Measurements from ENCODE around the gene MUSK. TPM values are rescaled to one million over a fixed set of nuclear protein-coding genes. Genes with fewer than 3 reads are reported as not detected.

The MUSK gene
- total and polyA plus RNA-seq, 2 of the 4 experiments (the other 2 are of a cell fraction) = 0.07 to 0.18 TPM

DNA sequence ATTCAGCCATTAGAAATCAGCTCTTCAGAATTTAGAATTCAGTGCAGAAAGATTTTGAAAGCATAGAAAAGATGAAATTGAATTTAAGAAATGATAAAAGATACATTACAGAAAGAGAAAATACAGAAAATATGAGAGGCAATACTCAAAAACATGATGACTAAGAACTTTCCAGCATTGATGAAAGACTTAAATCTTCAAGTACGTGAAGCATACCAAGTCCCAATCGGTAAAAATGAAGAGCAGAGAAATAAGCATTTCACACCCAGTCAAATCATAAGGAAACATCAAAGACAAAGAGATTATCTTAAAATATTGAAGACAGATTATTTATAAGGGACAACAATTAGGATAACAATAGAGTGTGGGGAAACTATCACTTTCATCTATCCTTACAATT, 35.1 kb downstream of the MUSK start:
- no CpG with 5 or more reads among the region's 2 CpGs for WGBS, 2 experiments (ENCODE audit: extremely low coverage in 2 of 2, insufficient read length in 1 of 2)
- CTCF ChIA-PET = no interaction called here
- no peaks in the 10 kb centered on the region for H4K20me1 ChIP-seq (ENCODE audit: insufficient read depth, low read length)

More for the DNA sequence above, 35.1 kb downstream of the MUSK start:
- no peaks in the 10 kb centered on the region for H3K36me3 ChIP-seq (ENCODE audit: control insufficient read depth, insufficient read depth, low read length)
- no peak overlapping the region for H2BK120ac ChIP-seq (ENCODE audit: low read depth, low read length)
- no peak overlapping the region for H2AFZ ChIP-seq (replicated peaks; ENCODE audit: low read length, poor library complexity)
- no peak overlapping the region for H3K23ac ChIP-seq (ENCODE audit: low read depth, low read length)
- no peak overlapping the region for H3K56ac ChIP-seq (ENCODE audit: extremely low read depth, insufficient read depth, low read length)
- POLR2A ChIA-PET (ENCODE audit: unreplicated experiment) = no interaction called here
- no peak overlapping the region for H3K4ac ChIP-seq (ENCODE audit: low read depth, low read length)
- BruUV-seq (replicated peaks) = no TSS peak
- H2AK9ac ChIP-seq (replicated peaks; ENCODE audit: low read depth, low read length, poor library complexity) = no peak overlapping the region
- no peak overlapping the region for H2BK15ac ChIP-seq (ENCODE audit: low read depth, low read length)
- TF ChIP-seq SMC3 (IDR thresholded peaks at IDR 0.05; ENCODE audit: low read depth, low read length) = no peak
- no peak for TF ChIP-seq CTCF (conservative IDR thresholded peaks at IDR 0.05; ENCODE audit: low read depth, low read length)
- TF ChIP-seq RAD21 (IDR thresholded peaks at IDR 0.05; ENCODE audit: low read length) = no peak
- TF ChIP-seq NFE2L2 (IDR thresholded peaks at IDR 0.05; ENCODE audit: low read depth, low read length) = no peak
- TF ChIP-seq, protein P1, sequence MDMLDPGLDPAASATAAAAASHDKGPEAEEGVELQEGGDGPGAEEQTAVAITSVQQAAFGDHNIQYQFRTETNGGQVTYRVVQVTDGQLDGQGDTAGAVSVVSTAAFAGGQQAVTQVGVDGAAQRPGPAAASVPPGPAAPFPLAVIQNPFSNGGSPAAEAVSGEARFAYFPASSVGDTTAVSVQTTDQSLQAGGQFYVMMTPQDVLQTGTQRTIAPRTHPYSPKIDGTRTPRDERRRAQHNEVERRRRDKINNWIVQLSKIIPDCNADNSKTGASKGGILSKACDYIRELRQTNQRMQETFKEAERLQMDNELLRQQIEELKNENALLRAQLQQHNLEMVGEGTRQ (IDR thresholded peaks at IDR 0.05; ENCODE audit: low read depth, low read length) = no peak
- TF ChIP-seq CEBPB (IDR thresholded peaks at IDR 0.05; ENCODE audit: low read depth, low read length) = no peak
- TF ChIP-seq BHLHE40 (IDR thresholded peaks at IDR 0.05; ENCODE audit: low read depth, low read length) = no peak
- DNase-seq = no peak
- no peak overlapping the region for H2AK5ac ChIP-seq (ENCODE audit: low read depth, low read length)
- H3K27ac ChIP-seq (ENCODE audit: insufficient read depth, low read length) = no peak overlapping the region
- peaks cover 7% of the 10 kb centered on the region for H3K4me1 ChIP-seq (ENCODE audit: control insufficient read depth, insufficient read depth, low read length)
- intact Hi-C loops (cut with micrococcal nuclease) = no loop called here
- no peak overlapping the region for H3K18ac ChIP-seq (ENCODE audit: low read depth, low read length)
- H3K9me3 ChIP-seq (ENCODE audit: control insufficient read depth, insufficient read depth, low read length) = no peaks in the 10 kb centered on the region
- no peak overlapping the region for H4K91ac ChIP-seq (ENCODE audit: insufficient read depth, low read depth, low read length)
- no peak overlapping the region for H3K4me2 ChIP-seq (ENCODE audit: low read depth, low read length)
- dilution Hi-C loops (cut with HindIII; ENCODE audit: low sequenced_read_pairs, unreplicated experiment) = loop anchor here (25.0 kb wide), 1 partner anchor 109 kb away; no protein-coding TSS in a partner anchor
- H2BK20ac ChIP-seq (ENCODE audit: low read depth, low read length) = no peak overlapping the region
- H2BK5ac ChIP-seq (ENCODE audit: low read depth, low read length, poor library complexity, severe bottlenecking) = no peak overlapping the region
- H3K14ac ChIP-seq (replicated peaks; ENCODE audit: low read depth, low read length) = no peak overlapping the region
- no peak for ATAC-seq (ENCODE audit: low read depth)
- no peak overlapping the region for H4K8ac ChIP-seq (ENCODE audit: low read depth in 2 of 2, low read length in 2 of 2)
- no peaks in the 10 kb centered on the region for H3K9me1 ChIP-seq (ENCODE audit: insufficient read depth, low read length)
- in situ Hi-C loops (cut with MboI; ENCODE audit: low sequenced_read_pairs) = no loop called here
- no peak overlapping the region for H3K9ac ChIP-seq (ENCODE audit: low read depth, low read length)
- H3K4me3 ChIP-seq (ENCODE audit: insufficient read depth, low read depth, low read length) = no peak overlapping the region
- no peaks in the 10 kb centered on the region for H3K79me1 ChIP-seq (ENCODE audit: low read depth in 1 of 2, low read length in 2 of 2)
- no peaks in the 10 kb centered on the region for H3K27me3 ChIP-seq (ENCODE audit: control insufficient read depth, insufficient read depth, low read length)
- no peak overlapping the region for H4K5ac ChIP-seq (ENCODE audit: low read depth, low read length)

Data from IMR-90 (cell line).